ENCODE data around the gene HOXC6.

- peak in 1 of 5 experiments; percentile 12 for TF ChIP-seq CTCF (IDR thresholded peaks at IDR 0.05)
- no peak for TF ChIP-seq POLR2A (IDR thresholded peaks at IDR 0.05)
- TF ChIP-seq EP300 (IDR thresholded peaks at IDR 0.05): peak in 1 of 2 donors; percentile 42
Observed at GRCh38 chr12:54000116-54001114, 27.8 kb upstream of the HOXC6 start, which contains the start of gene HOXC9.

Data from tibial nerve (tissue), 4 donors.